Central memory CD4-positive, alpha-beta T cell (primary cell): ENCODE measurements around the gene KCNE4.

ENCODE experiments used
- DNase-seq: peaks from one replicate; pipeline ENCODE4 v3.0.0; 2022

KCNE4 gene

GRCh38 chr2:223041527-223042109, 10.4 kb upstream of the KCNE4 start:
- no peak for DNase-seq

- no peak for DNase-seq
These were observed 9.7 kb upstream of the KCNE4 start for GRCh38 chr2:223042284-223042683.

DNA sequence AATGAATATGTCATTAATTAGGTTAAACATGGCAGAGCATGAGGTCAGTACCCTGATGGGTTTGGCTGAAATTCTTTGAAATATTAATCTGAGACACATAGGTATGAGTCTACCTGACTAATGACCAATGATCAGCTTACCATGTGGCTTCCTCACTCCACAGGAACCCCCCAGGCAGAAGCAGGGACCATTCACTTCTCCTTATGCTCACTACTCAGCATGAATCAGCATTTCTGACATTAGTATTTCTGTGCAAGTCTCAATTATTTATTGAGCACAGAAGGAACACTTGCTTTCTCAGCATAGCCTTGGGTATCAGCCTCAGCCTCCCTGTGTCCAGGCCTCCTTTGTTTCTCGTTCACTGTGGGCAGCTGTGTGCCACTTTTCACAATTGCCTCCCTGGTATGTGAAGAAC, 9.3 kb upstream of the KCNE4 start:
- DNase-seq, result no peak

- DNase-seq, result no peak
These were observed 8.6 kb upstream of the KCNE4 start for GRCh38 chr2:223043164-223043941.

GRCh38 chr2:223044092-223044836, 7.7 kb upstream of the KCNE4 start:
- DNase-seq, result no peak

- no peak for DNase-seq
These were observed 6.9 kb upstream of the KCNE4 start for GRCh38 chr2:223044916-223045700.

- no peak for DNase-seq
These were observed 5.4 kb upstream of the KCNE4 start for GRCh38 chr2:223046470-223047040.

DNA sequence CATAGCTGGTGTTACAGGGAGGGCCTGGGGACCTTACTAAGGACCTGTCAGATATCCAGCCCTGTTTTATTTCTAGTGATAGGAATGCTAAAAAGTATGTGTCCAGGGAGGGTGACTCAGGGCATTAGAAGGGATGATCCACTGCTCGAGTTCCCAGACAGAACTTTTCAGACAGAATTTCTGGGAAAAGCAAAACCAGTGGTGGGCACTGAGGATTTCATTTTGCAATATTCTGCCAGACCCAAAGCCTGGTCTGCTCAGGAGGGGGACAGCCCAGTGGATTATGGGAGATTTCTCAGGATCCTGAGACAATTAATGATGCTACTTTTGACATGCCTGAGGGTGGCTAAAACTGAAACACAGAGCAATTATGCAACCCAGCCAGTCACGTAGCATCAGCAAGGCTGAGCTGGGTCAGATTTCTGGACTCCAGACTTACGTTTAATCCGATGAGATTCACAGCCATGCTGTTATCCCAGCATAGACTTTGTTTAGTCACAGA, 4.7 kb upstream of the KCNE4 start:
- DNase-seq, result no peak

GRCh38 chr2:223048519-223048918, 3.5 kb upstream of the KCNE4 start:
- no peak for DNase-seq

- DNase-seq, result no peak
These were observed 2.6 kb upstream of the KCNE4 start for GRCh38 chr2:223049356-223049755.

DNA sequence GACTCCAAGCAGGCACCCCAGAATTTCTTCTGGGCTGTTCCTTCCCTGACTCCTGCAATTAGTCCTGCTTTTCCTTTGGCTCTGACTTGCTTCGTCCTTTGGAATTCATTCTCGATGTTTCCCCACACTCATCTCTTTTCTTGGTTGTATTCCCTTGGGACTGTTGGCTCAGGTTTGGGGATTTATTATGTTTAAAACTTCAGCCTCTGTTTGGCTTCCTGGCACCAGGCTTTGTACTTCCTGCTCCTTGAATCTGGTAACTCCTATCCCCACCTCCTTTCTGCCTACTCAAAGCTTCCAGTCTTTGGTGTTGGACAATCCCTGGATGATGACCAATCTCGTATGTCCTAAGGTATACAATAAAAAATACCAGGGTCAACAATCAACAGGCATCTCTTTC, 1.8 kb upstream of the KCNE4 start:
- DNase-seq, result no peak

DNA sequence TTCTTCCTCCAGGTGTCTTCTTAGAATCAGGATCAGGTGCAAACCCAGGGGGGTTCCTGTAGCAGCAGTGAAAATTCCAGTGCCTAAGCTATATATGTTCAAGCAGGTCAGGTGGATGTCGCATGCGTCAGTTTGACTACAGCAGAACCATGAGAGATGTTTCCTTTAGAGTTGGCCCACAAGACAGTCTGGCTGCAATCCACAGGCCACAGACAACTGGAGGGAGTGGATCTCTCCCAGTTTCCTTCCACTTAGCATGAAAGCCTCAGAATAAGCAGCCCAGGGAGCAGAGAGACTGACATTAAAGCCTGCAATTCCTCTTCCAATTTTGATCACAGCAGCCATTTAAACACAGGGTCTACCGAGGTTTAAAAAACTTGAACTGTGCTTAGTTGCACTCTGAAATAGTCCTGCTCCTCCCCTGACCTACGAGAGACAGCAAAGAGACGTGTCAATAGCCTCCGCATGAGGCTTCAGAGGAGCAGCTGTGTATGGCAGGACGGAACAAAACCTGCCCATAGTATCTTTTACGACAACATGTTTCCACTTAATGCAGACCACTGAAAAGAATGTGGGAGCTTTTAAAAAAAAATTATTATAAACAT, 988 bp upstream of the KCNE4 start:
- no peak for DNase-seq

- no peak for DNase-seq
These were observed 826 bp downstream of the KCNE4 start for GRCh38 chr2:223052548-223053483.

- DNase-seq, result no peak
These were observed 1.6 kb downstream of the KCNE4 start for GRCh38 chr2:223053484-223054192.

DNA sequence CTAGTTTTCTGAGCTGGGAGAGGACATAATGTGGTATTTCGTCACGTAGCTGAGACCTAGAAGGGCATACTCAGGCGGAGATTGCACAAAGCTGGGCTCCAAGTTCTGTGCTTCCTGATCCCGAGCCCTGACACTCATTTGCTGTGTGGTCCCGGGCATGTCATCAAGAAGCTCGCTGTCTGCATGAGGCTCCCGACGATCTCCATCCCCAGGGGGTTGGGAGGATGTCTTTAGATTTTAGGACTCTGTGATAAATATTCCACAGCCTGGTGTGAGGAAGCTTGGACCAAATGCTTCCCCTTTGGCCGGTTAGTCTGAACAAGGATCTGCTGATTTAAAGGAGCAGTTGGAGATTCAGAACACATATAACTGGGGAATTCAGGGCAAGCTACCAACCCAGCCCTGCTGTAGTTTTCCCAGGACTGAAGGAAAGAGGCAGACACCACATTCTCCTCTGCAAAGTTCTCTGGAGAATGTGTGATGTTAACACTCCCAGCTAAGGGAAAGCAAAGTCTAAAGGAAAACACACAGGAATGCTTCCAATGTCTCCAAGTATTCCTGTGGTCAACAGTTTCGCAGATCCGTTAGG, 2.3 kb downstream of the KCNE4 start:
- DNase-seq, result no peak

DNA sequence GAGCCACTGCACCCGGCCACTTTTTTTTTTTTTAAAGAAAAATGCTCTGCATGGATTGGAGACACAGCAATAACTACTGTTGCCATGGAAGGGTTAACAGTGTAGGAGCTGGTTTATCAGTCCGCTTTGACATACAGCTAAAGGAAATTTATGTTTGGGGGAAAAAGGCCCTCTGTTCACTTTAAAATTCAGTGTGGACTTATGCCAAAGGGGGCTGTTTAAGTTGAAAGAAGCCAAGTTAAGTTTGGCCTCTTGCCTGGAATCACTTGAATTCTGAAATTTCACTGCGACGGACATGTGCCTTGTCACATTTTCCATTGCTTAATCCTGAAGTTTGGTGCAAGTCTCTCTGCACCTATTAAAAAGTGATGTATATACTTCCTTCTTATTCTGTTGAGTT, 3.1 kb downstream of the KCNE4 start:
- DNase-seq, result no peak

- no peak for DNase-seq
These were observed 3.8 kb downstream of the KCNE4 start for GRCh38 chr2:223055836-223056235.

DNA sequence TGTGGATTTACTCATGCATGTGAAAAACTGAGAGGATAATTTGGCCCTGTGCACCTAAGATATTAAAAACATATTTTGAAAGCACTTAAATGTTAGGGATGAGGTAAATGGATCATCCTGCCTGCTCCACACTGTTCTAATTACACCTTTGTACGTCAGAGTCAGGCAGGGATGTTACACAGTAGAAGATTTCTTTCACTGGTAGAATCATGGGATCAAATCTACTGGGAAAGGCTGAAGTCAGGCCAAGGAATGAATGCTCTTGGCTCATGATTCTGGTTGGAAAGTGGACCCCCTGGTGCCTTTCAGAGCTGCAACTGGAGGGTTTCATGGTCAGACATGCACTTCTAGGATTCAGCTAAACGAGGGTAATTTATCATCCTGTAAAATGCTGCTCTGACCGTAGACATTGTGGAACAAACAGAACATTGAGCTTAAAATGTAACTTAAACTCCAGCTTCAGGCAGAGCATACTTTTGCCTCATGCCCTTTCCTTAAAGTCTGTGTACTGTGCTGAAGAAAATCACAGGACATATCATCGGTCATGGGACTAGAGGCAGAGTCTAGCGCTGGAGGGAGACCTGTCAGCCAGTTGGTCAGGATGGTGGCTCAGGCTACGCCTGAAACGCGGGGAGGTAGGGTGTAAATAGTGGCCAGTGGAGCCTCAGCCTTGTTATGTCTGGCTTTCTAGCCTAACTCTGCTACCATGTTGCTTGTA, 4.9 kb downstream of the KCNE4 start:
- no peak for DNase-seq

DNA sequence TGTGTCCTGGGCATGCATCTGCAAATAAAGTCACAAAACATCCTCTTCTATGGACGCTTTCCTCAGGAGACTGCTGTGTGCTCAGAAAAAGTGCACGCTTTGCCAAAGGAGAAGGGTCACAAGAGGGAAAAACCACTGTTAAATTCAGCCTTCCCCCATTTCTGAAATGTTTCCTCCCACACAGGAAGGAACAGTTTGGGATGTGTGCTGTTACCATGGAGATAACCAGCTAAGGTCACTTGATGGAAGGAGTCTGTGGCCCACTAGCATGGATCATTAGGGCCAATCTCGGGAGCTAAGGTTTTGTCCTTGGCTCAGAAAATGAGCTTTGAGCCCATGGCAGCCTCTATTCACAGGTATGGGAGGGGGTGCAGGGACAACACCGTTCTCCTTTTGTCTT, 5.6 kb downstream of the KCNE4 start:
- DNase-seq, result no peak
